HepG2 (cell line): ENCODE measurements around the gene NINL. TPM values are rescaled to one million over a fixed set of nuclear protein-coding genes. Genes with fewer than 3 reads are reported as not detected.

Source experiments
- ADNP ChIP-seq: sonication (generic); formaldehyde crosslinking; IDR thresholded peaks from 2 replicates; pipeline ENCODE4 v1.4.0; 2020; ENCODE audit warnings: missing genetic modification reagents
- ARNT ChIP-seq: fragments of 450-650 bp; IDR thresholded peaks from 2 replicates; pipeline ENCODE4 v1.6.1; 2017
- ATF7-NPFF ChIP-seq: sonication (generic); formaldehyde crosslinking; IDR thresholded peaks from 2 replicates; pipeline ENCODE4 v1.8.1; 2023; ENCODE audit warnings: mild to moderate bottlenecking, low read depth, missing genetic modification reagents, moderate library complexity
- BHLHE40 ChIP-seq: IDR thresholded peaks from 2 replicates; pipeline ENCODE4 v1.6.1; 2011; ENCODE audit warnings: low read length, improper control_type of control experiment
- CENPX ChIP-seq: sonication (generic); formaldehyde crosslinking; IDR thresholded peaks from 2 replicates; pipeline ENCODE4 v1.9.0; 2021; ENCODE audit warnings: mild to moderate bottlenecking, missing genetic modification reagents, moderate library complexity
- RAD51 ChIP-seq: fragments of 450-650 bp; IDR thresholded peaks from 2 replicates; pipeline ENCODE4 v1.6.1; 2016; ENCODE audit warnings: borderline replicate concordance
- SATB2 ChIP-seq: sonication (generic); formaldehyde crosslinking; IDR thresholded peaks from 2 replicates; pipeline ENCODE4 v1.5.0; 2020; ENCODE audit warnings: missing genetic modification reagents
- SSRP1 ChIP-seq: IDR thresholded peaks from 2 replicates; pipeline ENCODE4 v1.6.1; 2016; ENCODE audit warnings: control low read depth
- TBP ChIP-seq: sonication (generic); formaldehyde crosslinking; IDR thresholded peaks from 2 replicates; pipeline ENCODE4 v1.5.0; 2020; ENCODE audit warnings: missing genetic modification reagents
- TBX3 ChIP-seq: fragments of 450-650 bp; IDR thresholded peaks from 2 replicates; pipeline ENCODE4 v1.6.1; 2017; ENCODE audit warnings: antibody characterized with exemption, mild to moderate bottlenecking, inconsistent platforms, borderline replicate concordance
- ZBTB3 ChIP-seq: sonication (generic); formaldehyde crosslinking; IDR thresholded peaks from 2 replicates; pipeline ENCODE4 v1.4.0; 2020; ENCODE audit warnings: low read depth, mild to moderate bottlenecking, moderate library complexity, missing genetic modification reagents, borderline replicate concordance
- ZFP62 ChIP-seq: sonication (generic); formaldehyde crosslinking; IDR thresholded peaks from 2 replicates; pipeline ENCODE4 v1.4.0; 2020; ENCODE audit warnings: missing genetic modification reagents
- ZFP90 ChIP-seq: sonication (generic); formaldehyde crosslinking; IDR thresholded peaks from 2 replicates; pipeline ENCODE4 v1.8.0; 2022; ENCODE audit warnings: missing genetic modification reagents, mild to moderate bottlenecking, inconsistent platforms, borderline replicate concordance
- ZNF251 ChIP-seq: sonication (generic); formaldehyde crosslinking; IDR thresholded peaks from 2 replicates; pipeline ENCODE4 v1.9.0; 2021; ENCODE audit warnings: mild to moderate bottlenecking, missing genetic modification reagents
- ZNF546 ChIP-seq: sonication (generic); formaldehyde crosslinking; conservative IDR thresholded peaks from 2 replicates; pipeline ENCODE4 v1.8.1; 2023; ENCODE audit warnings: mild to moderate bottlenecking, missing genetic modification reagents
- polyA plus RNA-seq, 8 experiments: library from polyadenylated mRNA; depleted of rRNA in 3 of 8; stranded (reverse) in 7 of 8; unstranded in 1 of 8; fragments of >200 nt; fragmentation: Illumina TruSeq in 4 of 8; extraction: Trizol in 4 of 8; gene quantifications; 2 replicates each; pipeline versions ENCODE4 v1.2.1 to v1.2.3, GENCODE V29; 2011 to 2016; ENCODE audit warnings: low read depth in 4 of 8, missing spikeins in 1 of 8, mixed read lengths in 1 of 8; ENCODE audit not compliant: insufficient read depth in 1 of 8
- total RNA-seq, 5 experiments: library from RNA; depleted of rRNA; stranded (reverse); fragments of >200 nt; fragmentation: Illumina TruSeq; extraction: Trizol; gene quantifications; 2 replicates each; pipeline ENCODE4 v1.2.3, GENCODE V29; 2016; ENCODE audit warnings: low read depth in 1 of 5
- TF ChIP-seq, protein P1 (sequence below): sonication (generic); formaldehyde crosslinking; IDR thresholded peaks from 2 replicates; pipeline ENCODE4 v1.4.0; 2020; ENCODE audit warnings: missing genetic modification reagents
- TF ChIP-seq, protein P2 (sequence below): sonication (generic); formaldehyde crosslinking; IDR thresholded peaks from 2 replicates; pipeline ENCODE4 v1.8.0; 2022; ENCODE audit warnings: mild to moderate bottlenecking, missing genetic modification reagents, moderate library complexity
- TF ChIP-seq, protein P3 (sequence below): sonication (generic); formaldehyde crosslinking; IDR thresholded peaks from 2 replicates; pipeline ENCODE4 v1.4.0; 2020; ENCODE audit warnings: missing genetic modification reagents
- TF ChIP-seq, protein P4 (sequence below): sonication (generic); formaldehyde crosslinking; IDR thresholded peaks from 2 replicates; pipeline ENCODE4 v1.8.1; 2023; ENCODE audit warnings: missing genetic modification reagents, mild to moderate bottlenecking, borderline replicate concordance
- TF ChIP-seq, protein P5 (sequence below): IDR thresholded peaks from 2 replicates; pipeline ENCODE4 v1.4.0; 2020; ENCODE audit warnings: mild to moderate bottlenecking, missing genetic modification reagents
- TF ChIP-seq, protein P6 (sequence below): sonication (generic); formaldehyde crosslinking; IDR thresholded peaks from 2 replicates; pipeline ENCODE4 v1.5.0; 2020; ENCODE audit warnings: mild to moderate bottlenecking, low read depth, missing genetic modification reagents, borderline replicate concordance
- TF ChIP-seq, protein P7 (sequence below): sonication (generic); formaldehyde crosslinking; IDR thresholded peaks from 2 replicates; pipeline ENCODE4 v1.8.0; 2022; ENCODE audit warnings: low read depth, missing genetic modification reagents

Gene NINL
- total and polyA plus RNA-seq, 2 of the 13 experiments (the other 11 are each of a cell fraction or from before 2014, with no cell fraction given) = 32.3 to 34.3 TPM

DNA sequence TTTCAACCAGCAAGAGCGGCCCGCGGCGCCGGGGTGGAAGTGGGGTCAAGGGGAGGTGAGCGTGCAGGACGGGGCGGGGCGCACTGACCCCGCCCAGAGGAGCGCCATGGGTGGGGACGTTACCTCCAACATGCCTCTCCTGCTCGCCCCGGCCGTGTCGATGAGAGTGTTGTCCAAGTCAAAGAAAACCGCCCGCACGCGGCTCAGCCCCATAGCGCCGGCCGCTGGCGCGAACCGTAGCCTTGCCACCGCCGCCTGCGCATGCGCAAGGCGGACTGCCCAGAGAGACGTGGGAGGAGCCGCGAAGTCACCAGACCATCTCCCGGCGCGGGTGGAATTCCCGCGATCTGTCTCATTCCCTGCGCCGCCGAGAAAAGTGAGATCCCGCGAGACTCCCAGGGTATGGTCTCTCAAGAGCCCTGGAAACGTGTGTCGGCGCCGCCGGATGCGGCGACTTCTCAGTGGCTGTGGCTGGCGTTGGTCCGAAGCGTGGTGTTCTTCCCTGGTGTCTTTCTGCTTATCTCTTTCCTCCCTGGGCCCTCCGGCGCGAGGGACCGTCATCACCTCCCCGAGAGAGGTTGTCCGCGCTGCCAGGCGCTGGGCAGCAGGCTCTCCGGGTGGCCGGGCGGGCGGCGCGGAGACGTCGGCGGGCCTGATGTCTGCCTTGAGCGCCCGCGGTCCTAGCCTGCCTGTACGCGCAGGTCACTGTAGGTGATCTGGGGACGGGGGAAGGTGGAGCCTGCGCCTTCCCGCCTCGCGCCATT lies 38.6 kb upstream of the NINL start, which contains the start of gene NANP (continued):
- TF ChIP-seq, protein P1, sequence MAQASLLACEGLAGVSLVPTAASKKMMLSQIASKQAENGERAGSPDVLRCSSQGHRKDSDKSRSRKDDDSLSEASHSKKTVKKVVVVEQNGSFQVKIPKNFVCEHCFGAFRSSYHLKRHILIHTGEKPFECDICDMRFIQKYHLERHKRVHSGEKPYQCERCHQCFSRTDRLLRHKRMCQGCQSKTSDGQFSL (CRISPR knock-in tag) = peak; percentile 56
- TF ChIP-seq, protein P2, sequence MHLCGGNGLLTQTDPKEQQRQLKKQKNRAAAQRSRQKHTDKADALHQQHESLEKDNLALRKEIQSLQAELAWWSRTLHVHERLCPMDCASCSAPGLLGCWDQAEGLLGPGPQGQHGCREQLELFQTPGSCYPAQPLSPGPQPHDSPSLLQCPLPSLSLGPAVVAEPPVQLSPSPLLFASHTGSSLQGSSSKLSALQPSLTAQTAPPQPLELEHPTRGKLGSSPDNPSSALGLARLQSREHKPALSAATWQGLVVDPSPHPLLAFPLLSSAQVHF (CRISPR knock-in tag) = peak; percentile 86
- TF ChIP-seq BHLHE40 = peak; percentile 69
- TF ChIP-seq, protein P3, sequence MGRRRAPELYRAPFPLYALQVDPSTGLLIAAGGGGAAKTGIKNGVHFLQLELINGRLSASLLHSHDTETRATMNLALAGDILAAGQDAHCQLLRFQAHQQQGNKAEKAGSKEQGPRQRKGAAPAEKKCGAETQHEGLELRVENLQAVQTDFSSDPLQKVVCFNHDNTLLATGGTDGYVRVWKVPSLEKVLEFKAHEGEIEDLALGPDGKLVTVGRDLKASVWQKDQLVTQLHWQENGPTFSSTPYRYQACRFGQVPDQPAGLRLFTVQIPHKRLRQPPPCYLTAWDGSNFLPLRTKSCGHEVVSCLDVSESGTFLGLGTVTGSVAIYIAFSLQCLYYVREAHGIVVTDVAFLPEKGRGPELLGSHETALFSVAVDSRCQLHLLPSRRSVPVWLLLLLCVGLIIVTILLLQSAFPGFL (CRISPR knock-in tag) = peak; percentile 27; the same call in 1 of the 2 replicates
- TF ChIP-seq, protein P4, sequence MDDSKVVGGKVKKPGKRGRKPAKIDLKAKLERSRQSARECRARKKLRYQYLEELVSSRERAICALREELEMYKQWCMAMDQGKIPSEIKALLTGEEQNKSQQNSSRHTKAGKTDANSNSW = peak; percentile 98
- peak; percentile 99 for TF ChIP-seq ZNF251 (CRISPR knock-in tag)
- TF ChIP-seq, protein P5, sequence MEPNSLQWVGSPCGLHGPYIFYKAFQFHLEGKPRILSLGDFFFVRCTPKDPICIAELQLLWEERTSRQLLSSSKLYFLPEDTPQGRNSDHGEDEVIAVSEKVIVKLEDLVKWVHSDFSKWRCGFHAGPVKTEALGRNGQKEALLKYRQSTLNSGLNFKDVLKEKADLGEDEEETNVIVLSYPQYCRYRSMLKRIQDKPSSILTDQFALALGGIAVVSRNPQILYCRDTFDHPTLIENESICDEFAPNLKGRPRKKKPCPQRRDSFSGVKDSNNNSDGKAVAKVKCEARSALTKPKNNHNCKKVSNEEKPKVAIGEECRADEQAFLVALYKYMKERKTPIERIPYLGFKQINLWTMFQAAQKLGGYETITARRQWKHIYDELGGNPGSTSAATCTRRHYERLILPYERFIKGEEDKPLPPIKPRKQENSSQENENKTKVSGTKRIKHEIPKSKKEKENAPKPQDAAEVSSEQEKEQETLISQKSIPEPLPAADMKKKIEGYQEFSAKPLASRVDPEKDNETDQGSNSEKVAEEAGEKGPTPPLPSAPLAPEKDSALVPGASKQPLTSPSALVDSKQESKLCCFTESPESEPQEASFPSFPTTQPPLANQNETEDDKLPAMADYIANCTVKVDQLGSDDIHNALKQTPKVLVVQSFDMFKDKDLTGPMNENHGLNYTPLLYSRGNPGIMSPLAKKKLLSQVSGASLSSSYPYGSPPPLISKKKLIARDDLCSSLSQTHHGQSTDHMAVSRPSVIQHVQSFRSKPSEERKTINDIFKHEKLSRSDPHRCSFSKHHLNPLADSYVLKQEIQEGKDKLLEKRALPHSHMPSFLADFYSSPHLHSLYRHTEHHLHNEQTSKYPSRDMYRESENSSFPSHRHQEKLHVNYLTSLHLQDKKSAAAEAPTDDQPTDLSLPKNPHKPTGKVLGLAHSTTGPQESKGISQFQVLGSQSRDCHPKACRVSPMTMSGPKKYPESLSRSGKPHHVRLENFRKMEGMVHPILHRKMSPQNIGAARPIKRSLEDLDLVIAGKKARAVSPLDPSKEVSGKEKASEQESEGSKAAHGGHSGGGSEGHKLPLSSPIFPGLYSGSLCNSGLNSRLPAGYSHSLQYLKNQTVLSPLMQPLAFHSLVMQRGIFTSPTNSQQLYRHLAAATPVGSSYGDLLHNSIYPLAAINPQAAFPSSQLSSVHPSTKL = peak; percentile 54
- TF ChIP-seq ZNF546 (CRISPR knock-in tag) = 0 out of 2 replicates have a peak, but pooled peaks have one; percentile 30
- TF ChIP-seq, protein P6, sequence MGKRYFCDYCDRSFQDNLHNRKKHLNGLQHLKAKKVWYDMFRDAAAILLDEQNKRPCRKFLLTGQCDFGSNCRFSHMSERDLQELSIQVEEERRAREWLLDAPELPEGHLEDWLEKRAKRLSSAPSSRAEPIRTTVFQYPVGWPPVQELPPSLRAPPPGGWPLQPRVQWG (CRISPR knock-in tag) = peak; percentile 80; the same call in 1 of the 2 replicates
- no peak for TF ChIP-seq CENPX (CRISPR knock-in tag)
- peak; percentile 6; the same call in 1 of the 2 replicates for TF ChIP-seq SSRP1 (CRISPR knock-in tag)
- TF ChIP-seq ATF7-NPFF (CRISPR knock-in tag) = peak; percentile 97
- TF ChIP-seq SATB2 (CRISPR knock-in tag) = peak; percentile 93
- no peak for TF ChIP-seq ZFP62 (CRISPR knock-in tag)
- no peak for TF ChIP-seq ARNT
- no peak; the same call in 1 of the 2 replicates for TF ChIP-seq ZBTB3
- TF ChIP-seq, protein P7, sequence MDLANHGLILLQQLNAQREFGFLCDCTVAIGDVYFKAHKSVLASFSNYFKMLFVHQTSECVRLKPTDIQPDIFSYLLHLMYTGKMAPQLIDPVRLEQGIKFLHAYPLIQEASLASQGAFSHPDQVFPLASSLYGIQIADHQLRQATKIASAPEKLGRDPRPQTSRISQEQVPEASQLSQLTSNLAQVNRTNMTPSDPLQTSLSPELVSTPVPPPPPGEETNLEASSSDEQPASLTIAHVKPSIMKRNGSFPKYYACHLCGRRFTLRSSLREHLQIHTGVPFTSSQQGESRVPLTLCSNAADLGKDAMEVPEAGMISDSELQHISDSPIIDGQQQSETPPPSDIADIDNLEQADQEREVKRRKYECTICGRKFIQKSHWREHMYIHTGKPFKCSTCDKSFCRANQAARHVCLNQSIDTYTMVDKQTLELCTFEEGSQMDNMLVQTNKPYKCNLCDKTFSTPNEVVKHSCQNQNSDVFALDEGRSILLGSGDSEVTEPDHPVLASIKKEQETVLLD (CRISPR knock-in tag) = peak; percentile 76
- peak; percentile 43 for TF ChIP-seq TBX3
- TF ChIP-seq ADNP (CRISPR knock-in tag) = no peak
- peak; percentile 74; the same call in 1 of the 2 replicates for TF ChIP-seq ZFP90 (CRISPR knock-in tag)
- 0 out of 2 replicates have a peak, but pooled peaks have one; percentile 74 for TF ChIP-seq TBP (CRISPR knock-in tag)
- no peak for TF ChIP-seq RAD51
